Activated CD8-positive, alpha-beta T cell treated with anti-CD3 and anti-CD28 coated beads, Interleukin-2, amount 10 ng/mL, durations not matched to agents 7 days and 5 days (primary cell): ENCODE measurements around the gene FERD3L. TPM values are rescaled to one million over a fixed set of nuclear protein-coding genes. Genes with fewer than 3 reads are reported as not detected.
"Not testable (repeated sequence)": the region's sequence is repeated elsewhere in the genome, so short reads cannot be mapped to it uniquely, and the experiment has no call there.

Source experiments
- ATAC-seq: fragments of 150-1000 bp; cut with Tn5 transposase; one replicate; pipeline ENCODE4 v1.10.0; 2021; ENCODE audit warnings: moderate library complexity
- CTCF ChIA-PET: fragments of 350-600 bp; sonication (Branson Sonifier 250); formaldehyde crosslinking; loops from one replicate; lab custom pipeline; 2021; ENCODE audit warnings: antibody characterized with exemption; lab: Charles Lee
- POLR2A ChIA-PET: fragments of 350-600 bp; sonication (Branson Sonifier 250); formaldehyde crosslinking; loops from one replicate; lab custom pipeline; 2021; ENCODE audit warnings: antibody characterized with exemption; lab: Charles Lee
- DNase-seq: peaks from one replicate; pipeline ENCODE4 v3.0.0-alpha.2; 2020
- H3K27ac Mint-ChIP-seq: one replicate; pipeline ENCODE4 v1.8.0; 2021; ENCODE audit warnings: mild to moderate bottlenecking, mixed read lengths
- H3K27me3 Mint-ChIP-seq: one replicate; pipeline ENCODE4 v1.8.0; 2021; ENCODE audit warnings: low read depth, mixed read lengths
- H3K36me3 Mint-ChIP-seq: one replicate; pipeline ENCODE4 v1.8.0; 2021; ENCODE audit warnings: low read depth, mixed read lengths
- H3K4me1 Mint-ChIP-seq: one replicate; pipeline ENCODE4 v1.8.0; 2021; ENCODE audit warnings: low read depth, mixed read lengths
- H3K4me3 Mint-ChIP-seq: one replicate; pipeline ENCODE4 v1.8.0; 2021; ENCODE audit warnings: mild to moderate bottlenecking, mixed read lengths
- H3K9me3 Mint-ChIP-seq: one replicate; pipeline ENCODE4 v1.8.0; 2022; ENCODE audit warnings: mixed read lengths; ENCODE audit not compliant: insufficient read depth
- total RNA-seq, 2 experiments: library from RNA; stranded (reverse); gene quantifications; one replicate each; pipeline ENCODE4 v1.2.3, GENCODE V29; 2021

The FERD3L gene, protein sequence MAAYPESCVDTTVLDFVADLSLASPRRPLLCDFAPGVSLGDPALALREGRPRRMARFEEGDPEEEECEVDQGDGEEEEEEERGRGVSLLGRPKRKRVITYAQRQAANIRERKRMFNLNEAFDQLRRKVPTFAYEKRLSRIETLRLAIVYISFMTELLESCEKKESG
- not detected for total RNA-seq

DNA sequence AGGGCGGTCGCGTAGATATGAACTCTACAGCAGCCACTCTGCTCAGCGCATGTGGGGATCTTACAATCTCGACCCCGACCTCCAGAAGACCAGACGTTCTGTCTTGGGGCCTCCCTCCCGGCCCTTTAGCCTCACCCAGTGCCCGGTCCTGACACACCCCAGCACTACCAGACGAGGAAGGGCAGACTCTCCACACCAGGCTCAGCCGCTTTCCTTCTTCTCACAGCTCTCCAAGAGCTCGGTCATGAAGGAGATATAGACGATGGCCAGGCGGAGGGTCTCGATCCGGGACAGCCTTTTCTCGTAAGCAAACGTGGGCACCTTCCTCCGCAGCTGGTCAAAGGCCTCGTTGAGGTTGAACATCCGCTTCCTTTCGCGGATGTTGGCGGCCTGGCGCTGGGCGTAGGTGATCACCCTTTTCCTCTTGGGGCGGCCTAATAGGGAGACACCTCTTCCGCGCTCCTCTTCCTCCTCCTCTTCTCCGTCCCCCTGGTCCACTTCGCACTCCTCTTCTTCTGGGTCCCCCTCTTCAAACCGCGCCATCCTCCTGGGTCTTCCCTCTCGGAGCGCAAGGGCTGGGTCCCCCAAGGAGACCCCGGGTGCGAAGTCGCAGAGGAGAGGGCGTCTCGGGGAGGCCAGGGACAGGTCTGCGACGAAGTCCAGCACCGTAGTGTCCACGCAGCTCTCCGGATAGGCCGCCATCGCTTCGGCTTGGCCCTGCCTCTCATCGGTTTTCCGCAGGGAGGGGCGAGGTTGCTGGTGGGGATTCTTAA lies at the start of gene FERD3L:
TSS of gene FERD3L (minus strand) at position 761 of the 773 bp plus-strand sequence. CDS start at position 702, 59 bp downstream.
- no peaks in the 10 kb centered on the region for H3K4me1 Mint-ChIP-seq

GRCh38 chr7:19194417-19194816 lies 49.2 kb upstream of the FERD3L start:
- H3K27me3 Mint-ChIP-seq: not testable (repeated sequence)

More for the DNA sequence above, at the start of gene FERD3L:
- no peak within 1 kb of the TSS for H3K4me3 Mint-ChIP-seq
- peaks cover 19% of the 10 kb centered on the region for H3K27me3 Mint-ChIP-seq
- ATAC-seq: no peak
- no peak within 1 kb of the TSS for H3K27ac Mint-ChIP-seq
- ChIA-PET CTCF (no interaction called here), POLR2A (no interaction called here)
- peaks cover 16% of the 10 kb centered on the region for H3K9me3 Mint-ChIP-seq
- H3K36me3 Mint-ChIP-seq: no peaks in the 10 kb centered on the region
- no peak for DNase-seq

GRCh38 chr7:19181634-19182033 lies 36.4 kb upstream of the FERD3L start:
- H3K4me1 Mint-ChIP-seq: no peaks in the 10 kb centered on the region
- H3K27me3 Mint-ChIP-seq: no peaks in the 10 kb centered on the region
- no peak for DNase-seq
- peaks cover 22% of the 10 kb centered on the region for H3K9me3 Mint-ChIP-seq
- ChIA-PET POLR2A (no interaction called here), CTCF (no interaction called here)
- no peak for ATAC-seq
- no peaks in the 10 kb centered on the region for H3K36me3 Mint-ChIP-seq
- H3K27ac Mint-ChIP-seq: no peak overlapping the region
- no peak overlapping the region for H3K4me3 Mint-ChIP-seq

More at GRCh38 chr7:19194417-19194816, 49.2 kb upstream of the FERD3L start:
- DNase-seq, ATAC-seq, CTCF ChIA-PET, H3K4me3 Mint-ChIP-seq, H3K9me3 Mint-ChIP-seq, POLR2A ChIA-PET, H3K36me3 Mint-ChIP-seq, H3K27ac Mint-ChIP-seq, H3K4me1 Mint-ChIP-seq: not testable (repeated sequence)

- DNase-seq (no peak), ATAC-seq (no peak)
- no peaks in the 10 kb centered on the region for H3K36me3 Mint-ChIP-seq
- H3K27me3 Mint-ChIP-seq: no peaks in the 10 kb centered on the region
- POLR2A ChIA-PET: no interaction called here
- H3K4me3 Mint-ChIP-seq: no peak overlapping the region
- CTCF ChIA-PET: no interaction called here
- H3K4me1 Mint-ChIP-seq: no peaks in the 10 kb centered on the region
- no peak overlapping the region for H3K27ac Mint-ChIP-seq
- H3K9me3 Mint-ChIP-seq: peaks cover 8% of the 10 kb centered on the region
These were observed 33.4 kb upstream of the FERD3L start for GRCh38 chr7:19178595-19178994.

DNA sequence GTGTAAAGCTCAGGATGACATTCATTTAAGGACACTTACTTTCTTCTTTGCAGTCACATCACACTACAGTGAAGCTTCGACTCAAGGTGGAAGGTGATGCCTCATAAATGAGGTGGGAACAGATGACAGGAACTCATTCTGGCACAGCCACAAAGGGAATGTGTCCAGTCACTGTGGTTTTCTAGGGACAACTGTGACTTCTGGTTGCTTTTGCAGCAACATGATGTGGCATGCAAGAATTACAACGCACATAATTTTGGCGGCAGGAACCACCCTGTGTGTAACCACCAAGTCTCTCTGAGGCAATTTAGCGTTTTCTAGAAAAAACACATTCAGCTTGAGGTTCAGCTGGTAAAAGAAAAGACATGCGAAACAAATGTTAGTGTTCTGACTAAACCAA lies 32.0 kb upstream of the FERD3L start:
- H3K27ac Mint-ChIP-seq: no peak overlapping the region
- no peak for DNase-seq
- no peak overlapping the region for H3K4me3 Mint-ChIP-seq
- no peaks in the 10 kb centered on the region for H3K4me1 Mint-ChIP-seq
- POLR2A ChIA-PET: no interaction called here
- H3K27me3 Mint-ChIP-seq: no peaks in the 10 kb centered on the region
- H3K36me3 Mint-ChIP-seq: no peaks in the 10 kb centered on the region
- CTCF ChIA-PET: no interaction called here
- peaks cover 2% of the 10 kb centered on the region for H3K9me3 Mint-ChIP-seq
- no peak for ATAC-seq

GRCh38 chr7:19175241-19175640 lies 30.0 kb upstream of the FERD3L start:
- Mint-ChIP-seq H3K4me1 (no peaks in the 10 kb centered on the region), H3K36me3 (no peaks in the 10 kb centered on the region), H3K4me3 (no peak overlapping the region), H3K9me3 (no peaks in the 10 kb centered on the region), H3K27ac (no peak overlapping the region), H3K27me3 (no peaks in the 10 kb centered on the region)
- DNase-seq: no peak
- ATAC-seq: no peak
- ChIA-PET CTCF (no interaction called here), POLR2A (no interaction called here)

DNA sequence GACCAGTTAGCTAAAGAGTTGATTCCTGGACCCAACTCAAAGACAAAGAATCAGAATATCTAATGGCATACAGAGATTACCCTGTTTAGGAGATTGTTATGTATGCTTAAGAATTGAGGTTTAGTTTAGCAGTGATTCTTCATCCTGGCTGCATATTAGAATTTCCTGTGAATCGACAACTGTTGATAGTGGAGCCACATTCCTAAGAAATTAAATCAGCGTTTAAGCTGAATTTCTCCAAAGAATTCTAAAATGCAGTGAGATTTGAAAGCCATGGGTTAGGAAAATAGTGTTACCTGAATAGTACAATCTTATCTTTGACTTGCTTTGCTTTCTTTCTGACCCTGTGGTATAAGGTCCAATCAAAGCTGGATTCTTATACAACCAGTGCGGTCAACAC lies 16.4 kb upstream of the FERD3L start:
- ChIA-PET POLR2A (no interaction called here), CTCF (no interaction called here)
- Mint-ChIP-seq H3K4me1 (no peaks in the 10 kb centered on the region), H3K36me3 (no peaks in the 10 kb centered on the region), H3K9me3 (no peaks in the 10 kb centered on the region), H3K4me3 (no peak overlapping the region), H3K27ac (no peak overlapping the region), H3K27me3 (no peaks in the 10 kb centered on the region)
- ATAC-seq (no peak), DNase-seq (no peak)

DNA sequence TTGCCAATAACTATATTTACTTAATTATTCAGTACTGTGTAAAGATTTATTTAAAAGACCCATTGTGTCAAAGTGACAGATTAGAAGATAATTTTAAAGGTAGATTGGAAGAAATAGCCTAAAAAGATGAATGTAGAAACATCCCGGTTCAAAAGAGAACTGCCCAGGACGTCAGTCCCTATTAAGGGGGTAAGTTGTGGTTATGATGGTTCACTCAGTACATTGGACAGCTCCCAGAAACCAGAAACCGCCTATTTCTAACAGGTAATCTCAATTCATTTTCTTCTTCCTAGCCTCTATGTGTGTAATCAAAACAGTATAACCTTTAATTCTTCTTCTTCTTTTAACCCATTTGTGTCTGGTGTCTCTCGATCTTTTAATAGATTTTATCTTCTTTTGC lies 1.5 kb upstream of the FERD3L start:
- no peak for ATAC-seq
- Mint-ChIP-seq H3K36me3 (no peaks in the 10 kb centered on the region), H3K4me1 (no peaks in the 10 kb centered on the region), H3K4me3 (no peak overlapping the region), H3K27me3 (peaks cover 19% of the 10 kb centered on the region), H3K27ac (no peak overlapping the region), H3K9me3 (peaks cover 16% of the 10 kb centered on the region)
- ChIA-PET CTCF (no interaction called here), POLR2A (no interaction called here)
- no peak for DNase-seq

DNA sequence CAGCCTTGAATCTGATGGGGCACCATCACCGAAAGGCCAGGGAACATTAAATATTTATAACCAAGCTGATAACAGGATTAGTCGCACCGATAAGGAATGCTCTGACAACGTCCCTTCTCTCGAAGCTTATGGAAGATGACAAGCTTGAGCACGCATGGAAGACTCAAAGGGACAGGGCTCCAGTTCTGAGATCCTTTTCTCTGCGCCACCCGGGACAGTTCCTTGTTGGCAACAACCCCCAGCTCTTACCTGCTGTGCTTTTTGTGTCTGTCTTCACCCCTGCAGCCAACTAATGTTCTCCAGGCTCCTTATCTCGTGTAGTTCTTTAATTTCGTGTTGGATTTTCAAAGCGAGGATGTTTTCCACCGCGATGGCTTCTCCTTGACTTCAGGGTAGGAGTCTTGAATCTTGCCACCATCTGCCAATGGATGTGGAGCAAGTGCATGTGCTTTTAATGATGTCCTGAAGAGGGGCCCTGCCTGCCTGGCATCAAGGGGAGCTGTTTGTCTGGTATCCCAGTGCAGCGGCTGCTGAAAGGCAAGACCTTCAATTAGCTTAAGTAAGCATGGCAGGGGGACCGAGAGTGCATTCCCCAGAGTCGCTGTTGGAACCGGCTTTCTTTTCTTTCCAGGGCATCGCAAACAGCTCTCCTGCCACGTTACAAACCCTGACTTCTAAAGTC lies 354 bp upstream of the FERD3L start:
- no peak overlapping the region for H3K4me3 Mint-ChIP-seq
- H3K27me3 Mint-ChIP-seq: peaks cover 19% of the 10 kb centered on the region
- peaks cover 16% of the 10 kb centered on the region for H3K9me3 Mint-ChIP-seq
- DNase-seq (no peak), ATAC-seq (no peak)
- H3K27ac Mint-ChIP-seq: no peak overlapping the region
- H3K36me3 Mint-ChIP-seq: no peaks in the 10 kb centered on the region
- no peaks in the 10 kb centered on the region for H3K4me1 Mint-ChIP-seq
- ChIA-PET CTCF (no interaction called here), POLR2A (no interaction called here)

DNA sequence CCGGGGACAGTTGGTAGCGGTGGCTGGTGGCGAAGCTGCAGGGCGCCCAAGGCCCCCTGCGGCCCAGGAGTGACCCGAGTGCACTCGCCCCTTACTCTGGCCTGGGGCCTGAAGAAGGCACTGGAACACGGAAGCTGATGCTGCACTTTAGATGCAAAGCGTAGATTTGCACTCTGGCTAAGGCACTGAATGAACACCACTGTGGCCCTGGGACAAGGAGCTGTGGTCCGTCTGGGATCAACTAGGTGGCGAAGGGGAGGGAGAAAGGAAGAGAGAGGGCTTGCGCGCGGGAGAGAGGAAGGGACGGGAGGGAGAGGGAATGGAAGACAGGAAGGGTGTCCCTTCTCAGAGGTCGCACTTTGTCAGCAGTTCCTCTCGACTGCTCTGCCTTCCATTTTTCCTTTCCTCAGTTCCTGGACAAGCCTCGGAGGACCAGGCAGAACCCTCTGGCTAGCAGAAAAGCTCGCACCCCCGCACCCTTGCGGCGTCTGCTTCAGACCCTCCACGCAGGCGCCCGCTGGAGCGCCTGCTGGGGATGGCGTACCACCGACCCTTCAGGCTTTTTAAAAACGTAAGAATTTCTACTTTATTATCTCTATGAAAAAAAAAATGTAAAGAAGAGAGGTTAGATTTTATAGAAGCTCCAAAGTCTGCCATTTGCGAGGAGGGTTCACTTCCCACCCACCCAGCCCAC lies 1.2 kb downstream of the FERD3L start:
- H3K27me3 Mint-ChIP-seq: peaks cover 19% of the 10 kb centered on the region
- no peak overlapping the region for H3K4me3 Mint-ChIP-seq
- no peaks in the 10 kb centered on the region for H3K36me3 Mint-ChIP-seq
- no peaks in the 10 kb centered on the region for H3K4me1 Mint-ChIP-seq
- ChIA-PET POLR2A (no interaction called here), CTCF (no interaction called here)
- DNase-seq (no peak), ATAC-seq (no peak)
- peaks cover 16% of the 10 kb centered on the region for H3K9me3 Mint-ChIP-seq
- H3K27ac Mint-ChIP-seq: no peak overlapping the region

DNA sequence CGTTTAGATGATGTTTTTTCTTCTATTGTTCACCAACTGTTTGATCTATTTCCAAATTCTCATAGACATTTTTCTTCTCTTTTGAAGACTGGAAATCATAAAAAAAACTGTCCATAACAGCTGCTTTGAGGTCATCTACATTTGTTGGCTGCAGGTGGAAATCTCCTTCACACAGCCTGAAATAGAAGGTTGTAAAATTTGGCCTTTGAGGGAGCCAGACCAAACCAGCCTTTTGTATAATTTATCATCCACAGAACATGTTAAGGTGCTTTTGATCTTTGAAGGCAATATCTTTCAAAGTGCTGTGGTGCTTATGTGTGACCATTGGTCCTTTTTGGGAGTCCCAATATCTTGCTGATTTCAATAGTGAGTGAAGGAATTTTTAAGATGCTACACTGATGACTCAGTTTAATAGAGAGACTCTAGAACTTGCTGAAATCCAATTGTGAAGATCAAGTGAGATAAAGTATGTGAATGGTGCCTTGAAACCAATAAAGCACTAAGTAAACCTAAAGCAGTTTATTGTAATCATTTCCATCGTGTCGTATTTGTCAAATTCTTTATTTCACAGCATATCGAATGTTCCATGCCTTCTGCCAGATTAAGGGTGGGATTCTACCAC lies 5.4 kb downstream of the FERD3L start:
- Mint-ChIP-seq H3K4me1 (no peaks in the 10 kb centered on the region), H3K27ac (no peak overlapping the region), H3K27me3 (peaks cover 10% of the 10 kb centered on the region), H3K4me3 (no peak overlapping the region), H3K36me3 (no peaks in the 10 kb centered on the region), H3K9me3 (peaks cover 12% of the 10 kb centered on the region)
- POLR2A ChIA-PET: no interaction called here
- CTCF ChIA-PET: no interaction called here
- ATAC-seq (no peak), DNase-seq (no peak)
